ENCODE measurements around the gene SUMF2.

GRCh38 chr7:56083150-56083785 is 19.2 kb downstream of the SUMF2 start:
- no peak for TF ChIP-seq CTCF (IDR thresholded peaks at IDR 0.05)
- no peak for TF ChIP-seq ZFX (IDR thresholded peaks at IDR 0.05; ENCODE audit: borderline replicate concordance)
